ENCODE data around the gene ITSN1.
"Not testable (repeated sequence)": the region's sequence is repeated elsewhere in the genome, so short reads cannot be mapped to it uniquely, and the experiment has no call there.

The ITSN1 gene

GRCh38 chr21:33844890-33845205 is 202.5 kb downstream of the ITSN1 start:
- no peak for DNase-seq

GRCh38 chr21:33846141-33846540 is 203.8 kb downstream of the ITSN1 start:
- no peak for DNase-seq

- DNase-seq = no peak
Measured at GRCh38 chr21:33847588-33848248, 205.4 kb downstream of the ITSN1 start.

- no peak for DNase-seq
Measured at GRCh38 chr21:33848249-33848953, 206.1 kb downstream of the ITSN1 start.

- no peak for DNase-seq
Measured at GRCh38 chr21:33849834-33850233, 207.5 kb downstream of the ITSN1 start.

GRCh38 chr21:33850401-33850800 is 208.1 kb downstream of the ITSN1 start:
- no peak for DNase-seq

GRCh38 chr21:33850985-33851384 is 208.7 kb downstream of the ITSN1 start:
- no peak for DNase-seq

GRCh38 chr21:33852485-33852884 is 210.2 kb downstream of the ITSN1 start:
- no peak for DNase-seq

- DNase-seq = no peak
Measured at GRCh38 chr21:33854604-33855003, 212.3 kb downstream of the ITSN1 start.

- peak; percentile 13 for DNase-seq
Measured at GRCh38 chr21:33855190-33855589, 212.9 kb downstream of the ITSN1 start.

GRCh38 chr21:33856893-33857527 is 214.7 kb downstream of the ITSN1 start:
- DNase-seq = no peak

GRCh38 chr21:33857846-33858666 is 215.8 kb downstream of the ITSN1 start:
- no peak for DNase-seq

- DNase-seq = no peak
Measured at GRCh38 chr21:33858667-33859372, 216.5 kb downstream of the ITSN1 start.

- no peak for DNase-seq
Measured at GRCh38 chr21:33859373-33860102, 217.2 kb downstream of the ITSN1 start.

- no peak for DNase-seq
Measured at GRCh38 chr21:33860332-33860879, 218.1 kb downstream of the ITSN1 start.

- DNase-seq = no peak
Measured at GRCh38 chr21:33861125-33861524, 218.8 kb downstream of the ITSN1 start.

- not testable (repeated sequence) for DNase-seq
Measured at GRCh38 chr21:33863191-33863590, 220.9 kb downstream of the ITSN1 start.

GRCh38 chr21:33864150-33864549 is 221.8 kb downstream of the ITSN1 start:
- no peak for DNase-seq

GRCh38 chr21:33865176-33865575 is 222.9 kb downstream of the ITSN1 start:
- no peak for DNase-seq

- no peak for DNase-seq
Measured at GRCh38 chr21:33865996-33866575, 223.8 kb downstream of the ITSN1 start.

- no peak for DNase-seq
Measured at GRCh38 chr21:33866826-33867225, 224.5 kb downstream of the ITSN1 start.
